ENCODE measurements around the gene ZNF317. TPM values are rescaled to one million over a fixed set of nuclear protein-coding genes. Genes with fewer than 3 reads are reported as not detected.

The ZNF317 gene
- total RNA-seq, 1 donor from 2014 or later, result 15.7 TPM

DNA sequence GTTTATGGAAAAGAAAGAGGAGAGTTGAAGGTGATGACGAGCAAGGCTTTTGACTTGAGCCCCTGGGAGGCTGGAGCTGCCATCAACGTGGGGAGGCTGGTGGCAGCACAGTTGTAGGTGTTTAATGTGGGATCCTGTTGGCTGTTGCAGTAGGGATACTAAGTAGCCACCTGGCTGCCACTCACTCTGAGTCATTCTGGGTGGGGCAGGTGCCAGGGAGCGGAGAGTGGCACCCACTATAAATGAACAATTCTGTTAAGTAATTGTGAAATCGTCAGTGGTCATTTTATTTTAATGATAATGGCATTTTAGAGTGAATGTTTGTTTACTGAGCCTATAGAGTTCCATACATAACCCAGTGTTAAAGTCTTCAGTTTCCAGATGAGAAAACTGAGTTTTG, 9.8 kb downstream of the ZNF317 start:
- TF ChIP-seq, protein P1, sequence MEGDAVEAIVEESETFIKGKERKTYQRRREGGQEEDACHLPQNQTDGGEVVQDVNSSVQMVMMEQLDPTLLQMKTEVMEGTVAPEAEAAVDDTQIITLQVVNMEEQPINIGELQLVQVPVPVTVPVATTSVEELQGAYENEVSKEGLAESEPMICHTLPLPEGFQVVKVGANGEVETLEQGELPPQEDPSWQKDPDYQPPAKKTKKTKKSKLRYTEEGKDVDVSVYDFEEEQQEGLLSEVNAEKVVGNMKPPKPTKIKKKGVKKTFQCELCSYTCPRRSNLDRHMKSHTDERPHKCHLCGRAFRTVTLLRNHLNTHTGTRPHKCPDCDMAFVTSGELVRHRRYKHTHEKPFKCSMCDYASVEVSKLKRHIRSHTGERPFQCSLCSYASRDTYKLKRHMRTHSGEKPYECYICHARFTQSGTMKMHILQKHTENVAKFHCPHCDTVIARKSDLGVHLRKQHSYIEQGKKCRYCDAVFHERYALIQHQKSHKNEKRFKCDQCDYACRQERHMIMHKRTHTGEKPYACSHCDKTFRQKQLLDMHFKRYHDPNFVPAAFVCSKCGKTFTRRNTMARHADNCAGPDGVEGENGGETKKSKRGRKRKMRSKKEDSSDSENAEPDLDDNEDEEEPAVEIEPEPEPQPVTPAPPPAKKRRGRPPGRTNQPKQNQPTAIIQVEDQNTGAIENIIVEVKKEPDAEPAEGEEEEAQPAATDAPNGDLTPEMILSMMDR (conservative IDR thresholded peaks at IDR 0.05; ENCODE audit: low read depth, low read length), result no peak
- no peak overlapping the region for H3K4me3 ChIP-seq (ENCODE audit: low read depth, low read length)
- DNase-seq (ENCODE audit: low read depth), result no peak

DNA sequence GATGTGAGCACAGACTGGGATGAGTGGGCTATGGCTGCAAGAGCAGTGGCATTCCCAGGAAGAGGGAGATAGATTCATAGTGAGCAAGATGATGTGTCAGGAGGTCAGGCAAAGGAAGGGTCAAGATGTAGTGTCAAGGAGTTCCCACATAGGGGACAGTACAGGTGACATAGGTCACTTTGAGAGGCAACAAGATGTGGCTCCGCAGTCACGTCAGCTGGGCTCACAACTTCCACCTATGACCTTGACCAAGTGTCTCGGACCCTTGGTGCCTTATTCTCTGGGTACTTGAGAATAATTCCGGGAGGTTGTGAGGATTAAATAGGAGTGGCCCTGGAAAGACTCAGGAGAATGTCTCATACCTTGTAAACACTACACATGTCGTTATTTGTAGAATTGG, 10.5 kb downstream of the ZNF317 start:
- H3K4me3 ChIP-seq (ENCODE audit: low read depth, low read length), result no peak overlapping the region
- DNase-seq (ENCODE audit: low read depth), result no peak
- TF ChIP-seq, protein P1 (conservative IDR thresholded peaks at IDR 0.05; ENCODE audit: low read depth, low read length), result no peak

DNA sequence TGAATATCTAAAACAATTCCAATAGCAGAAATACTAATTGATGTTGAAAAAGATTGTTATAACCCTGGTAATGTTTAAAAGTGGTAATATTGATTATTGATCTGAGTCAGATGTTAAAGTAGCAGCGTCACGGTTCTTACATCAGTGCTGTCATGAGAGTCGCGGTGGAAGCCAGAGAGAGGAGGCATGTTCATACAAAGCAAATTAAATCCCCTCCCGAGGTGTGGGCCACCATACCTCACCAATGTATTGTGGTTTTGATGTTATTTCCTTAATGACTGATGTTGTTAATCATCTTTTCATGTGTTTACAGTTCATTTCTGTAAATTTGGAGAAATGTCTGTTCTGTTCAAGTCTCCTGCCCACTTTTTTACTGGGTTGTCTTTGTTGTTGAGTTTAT, 11.2 kb downstream of the ZNF317 start:
- no peak overlapping the region for H3K4me3 ChIP-seq (ENCODE audit: low read depth, low read length)
- DNase-seq (ENCODE audit: low read depth), result no peak
- TF ChIP-seq, protein P1 (conservative IDR thresholded peaks at IDR 0.05; ENCODE audit: low read depth, low read length), result no peak

DNA sequence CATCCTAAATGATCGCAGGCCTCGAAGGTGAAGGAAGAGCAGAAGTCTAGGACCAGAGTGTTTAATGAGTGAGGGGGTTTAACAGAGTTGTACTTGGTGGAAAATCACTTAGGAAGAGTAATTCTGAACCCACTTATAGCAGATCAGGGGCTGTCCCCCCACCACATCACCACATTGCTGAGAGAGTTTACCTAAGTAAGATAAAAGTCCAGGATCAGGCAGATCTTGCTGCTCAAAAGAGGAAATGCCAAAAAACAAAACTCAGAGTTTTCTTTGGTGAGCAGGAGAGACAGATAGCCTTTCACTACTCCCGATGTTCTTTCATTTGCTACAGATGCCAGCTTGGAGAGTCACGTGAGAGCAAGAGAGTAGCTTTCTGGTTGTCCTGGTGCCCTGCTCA, 15.4 kb downstream of the ZNF317 start:
- no peak overlapping the region for H3K4me3 ChIP-seq (ENCODE audit: low read depth, low read length)
- DNase-seq (ENCODE audit: low read depth), result no peak
- TF ChIP-seq, protein P1 (conservative IDR thresholded peaks at IDR 0.05; ENCODE audit: low read depth, low read length), result no peak

DNA sequence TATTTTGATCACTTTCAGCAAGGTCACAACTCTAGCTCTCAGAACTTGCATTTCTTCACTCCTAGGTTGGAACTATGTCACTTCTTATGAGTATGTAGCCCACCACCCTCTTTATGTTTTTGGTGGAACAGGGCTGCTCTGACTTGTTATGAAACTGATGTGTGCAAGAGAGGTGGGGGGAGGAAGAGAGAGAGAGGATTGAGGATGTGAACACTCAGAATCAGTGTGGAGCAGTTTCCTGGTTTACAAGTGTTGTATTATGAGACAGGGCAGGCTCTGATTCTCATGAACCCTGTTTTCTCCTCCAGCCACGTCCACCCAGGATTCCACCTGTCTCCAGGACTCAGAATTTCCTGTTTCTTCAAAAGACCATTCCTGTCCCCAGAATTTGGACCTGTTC, 16.1 kb downstream of the ZNF317 start:
- no peak overlapping the region for H3K4me3 ChIP-seq (ENCODE audit: low read depth, low read length)

DNA sequence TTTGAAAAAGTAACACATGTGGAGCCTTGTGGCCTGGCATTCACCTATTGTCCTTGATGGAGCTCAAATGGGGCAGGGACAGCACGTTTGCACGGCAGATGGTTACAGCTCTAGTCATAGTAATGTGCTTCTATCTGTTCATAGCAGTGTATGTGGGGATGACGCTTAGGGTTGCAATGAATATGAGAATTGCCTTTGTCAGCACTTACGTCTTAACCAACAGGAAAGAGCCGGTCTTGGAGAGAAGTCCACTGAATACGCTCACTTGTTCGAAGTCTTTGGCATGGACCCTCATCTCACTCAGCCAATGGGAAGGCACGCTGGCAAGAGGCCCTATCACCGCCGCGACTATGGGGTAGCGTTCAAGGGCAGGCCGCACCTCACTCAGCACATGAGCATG, 19.7 kb downstream of the ZNF317 start:
- no peak overlapping the region for H3K4me3 ChIP-seq (ENCODE audit: low read depth, low read length)
- DNase-seq (ENCODE audit: low read depth), result no peak
- TF ChIP-seq, protein P1 (conservative IDR thresholded peaks at IDR 0.05; ENCODE audit: low read depth, low read length), result no peak

More for the DNA sequence above, 16.1 kb downstream of the ZNF317 start:
- TF ChIP-seq, protein P1 (conservative IDR thresholded peaks at IDR 0.05; ENCODE audit: low read depth, low read length), result no peak
- DNase-seq (ENCODE audit: low read depth), result no peak

DNA sequence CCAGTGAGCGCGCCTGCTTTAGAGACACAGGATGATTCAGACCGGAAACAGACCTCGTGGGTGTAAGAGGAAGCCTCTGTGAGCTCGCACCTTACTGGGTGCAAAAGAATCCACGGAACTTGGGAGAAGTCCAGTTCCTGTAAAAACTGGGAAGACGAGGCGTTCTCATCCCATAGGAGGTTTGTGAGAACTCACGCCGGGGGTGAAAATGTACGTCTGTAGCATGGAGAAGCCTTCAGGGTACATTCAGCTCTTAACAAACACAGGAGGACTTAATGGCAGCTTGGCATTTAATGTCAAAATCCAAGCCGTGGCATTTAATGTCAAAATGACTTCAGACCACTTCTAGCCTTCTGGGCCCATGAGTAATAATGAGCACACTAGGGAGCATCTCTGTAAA, 21.2 kb downstream of the ZNF317 start:
- TF ChIP-seq, protein P1 (conservative IDR thresholded peaks at IDR 0.05; ENCODE audit: low read depth, low read length), result no peak

More for the DNA sequence above, 21.2 kb downstream of the ZNF317 start:
- no peak for DNase-seq (ENCODE audit: low read depth)
- H3K4me3 ChIP-seq (ENCODE audit: low read depth, low read length), result no peak overlapping the region

Measured in epithelial cell of proximal tubule (primary cell).